H1 (cell line): ENCODE data around the gene TLR5. TPM values are rescaled to one million over a fixed set of nuclear protein-coding genes. Genes with fewer than 3 reads are reported as not detected.

Source experiments
- KDM5A ChIP-seq: fragments of 200-600 bp; IDR thresholded peaks from 2 replicates; pipeline ENCODE4 v1.7.1; 2012; ENCODE audit warnings: mild to moderate bottlenecking, low read length, inconsistent platforms, mixed read lengths
- RFX5 ChIP-seq: IDR thresholded peaks from 2 replicates; pipeline ENCODE4 v1.6.1; 2011; ENCODE audit warnings: low read depth, low read length, improper control_type of control experiment, borderline replicate concordance
- RNF2 ChIP-seq: fragments of 200-900, 300-1000 bp; sonication (generic); IDR thresholded peaks from 2 replicates; pipeline ENCODE4 v1.7.1; 2016; ENCODE audit warnings: borderline replicate concordance, low read depth, mild to moderate bottlenecking, antibody characterized with exemption, low read length; ENCODE audit not compliant: poor library complexity, severe bottlenecking; ENCODE audit errors: missing control alignments
- polyA plus RNA-seq, 7 experiments: library from polyadenylated mRNA; depleted of rRNA in 3 of 7; stranded (reverse) in 5 of 7; unstranded in 2 of 7; fragments of >200 nt in 5 of 7; fragments of 200-250 nt in 2 of 7; gene quantifications; 1 replicate in 5 of 7; 2 replicates in 1 of 7; 4 replicates in 1 of 7; pipeline versions ENCODE4 v1.2.1 to v1.2.3, GENCODE V29; 2011 to 2013; ENCODE audit warnings: missing spikeins in 2 of 7, mixed read lengths in 2 of 7
- total RNA-seq: library from RNA; stranded (reverse); fragmentation: NEBNext Ultra II Directional; extraction: Animal tissue kit (Norgen Biotek cat#: 25700); gene quantifications from 2 replicates; pipeline ENCODE4 v1.2.1, GENCODE V29; 2021

Gene TLR5
- total and polyA plus RNA-seq, 2 of the 8 experiments (the other 6 are each of a cell fraction or from before 2014, with no cell fraction given): 0.35 to 0.74 TPM

DNA sequence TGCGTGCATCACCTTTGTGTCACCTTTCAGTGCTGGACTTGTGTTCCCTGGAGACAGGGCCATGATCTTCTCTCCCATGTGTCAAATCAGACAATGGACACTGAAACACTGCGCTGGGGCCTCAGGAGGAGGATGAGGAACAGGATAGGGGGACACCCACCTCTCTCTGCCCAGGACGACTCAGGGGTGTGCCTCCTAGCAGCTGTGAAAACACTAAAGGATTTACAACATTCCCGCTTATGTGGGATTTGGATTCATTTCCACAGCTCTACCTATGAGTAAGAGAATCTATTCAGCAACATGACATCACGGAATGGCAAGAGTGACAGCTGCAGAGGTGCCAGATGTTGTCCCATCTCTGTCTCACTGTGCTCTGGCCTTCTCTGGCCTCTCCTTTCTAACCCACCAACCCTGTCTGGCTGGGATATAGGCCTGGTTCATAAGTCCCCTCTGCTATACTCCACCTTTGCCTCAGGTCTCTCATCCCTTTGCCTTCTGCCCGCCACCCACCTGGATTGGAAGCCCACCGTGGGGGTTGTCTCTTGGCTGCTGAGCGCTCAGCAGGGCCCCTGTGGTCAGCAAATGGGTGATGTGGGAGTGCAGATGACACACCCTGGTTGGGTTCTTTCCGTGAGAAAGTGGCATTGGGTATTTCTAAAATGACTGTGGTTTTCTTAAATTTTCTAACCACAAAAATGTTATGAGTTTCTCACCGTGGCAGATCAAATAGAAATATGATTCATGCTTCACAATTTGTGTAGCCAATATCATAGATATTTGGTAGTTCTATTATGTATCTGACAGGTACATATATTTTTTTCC lies 47.1 kb upstream of the TLR5 start (continued):
- TF ChIP-seq KDM5A (no peak), RFX5 (no peak), RNF2 (no peak)
